ENCODE results near the gene RPLP2.

- TF ChIP-seq POLR2AphosphoS5 (IDR thresholded peaks at IDR 0.05), result no peak
- TF ChIP-seq POLR2A (IDR thresholded peaks at IDR 0.05), result no peak
Observed at GRCh38 chr11:792873-793272, 16.9 kb upstream of the RPLP2 start.
